NOMO-1 treated with dmso at 0.1 percent for 144 hours (cell line): ENCODE data around the gene SYNGR1.

Source experiments
- DNase-seq: peaks from one replicate; lab custom pipeline; 2025; ENCODE audit not compliant: unreplicated experiment; lab: John Stamatoyannopoulos, UW

SYNGR1 gene

GRCh38 chr22:39428597-39429071, 78.8 kb downstream of the SYNGR1 start:
- no peak for DNase-seq

- DNase-seq = no peak
Observed at GRCh38 chr22:39429186-39429585, 79.4 kb downstream of the SYNGR1 start.

- DNase-seq = no peak
Observed at GRCh38 chr22:39429916-39430575, 80.3 kb downstream of the SYNGR1 start.

- no peak for DNase-seq
Observed at GRCh38 chr22:39430576-39431150, 80.9 kb downstream of the SYNGR1 start.

GRCh38 chr22:39431216-39431801, 81.5 kb downstream of the SYNGR1 start:
- DNase-seq = no peak

GRCh38 chr22:39431821-39432251, 82.0 kb downstream of the SYNGR1 start:
- no peak for DNase-seq

GRCh38 chr22:39432361-39432811, 82.6 kb downstream of the SYNGR1 start:
- DNase-seq = no peak

GRCh38 chr22:39433476-39434242, 83.9 kb downstream of the SYNGR1 start:
- no peak for DNase-seq

GRCh38 chr22:39434243-39434653, 84.5 kb downstream of the SYNGR1 start:
- DNase-seq = no peak

- DNase-seq = no peak
Observed at GRCh38 chr22:39434721-39435120, 84.9 kb downstream of the SYNGR1 start.
